ENCODE measurements around the gene RASGRP4. TPM values are rescaled to one million over a fixed set of nuclear protein-coding genes. Genes with fewer than 3 reads are reported as not detected.

The RASGRP4 gene
- total and polyA plus RNA-seq, 10 of the 15 experiments (the other 5 are each of a cell fraction or from before 2014, with no cell fraction given), result 0.24 to 7.4 (median 3.3) TPM

DNA sequence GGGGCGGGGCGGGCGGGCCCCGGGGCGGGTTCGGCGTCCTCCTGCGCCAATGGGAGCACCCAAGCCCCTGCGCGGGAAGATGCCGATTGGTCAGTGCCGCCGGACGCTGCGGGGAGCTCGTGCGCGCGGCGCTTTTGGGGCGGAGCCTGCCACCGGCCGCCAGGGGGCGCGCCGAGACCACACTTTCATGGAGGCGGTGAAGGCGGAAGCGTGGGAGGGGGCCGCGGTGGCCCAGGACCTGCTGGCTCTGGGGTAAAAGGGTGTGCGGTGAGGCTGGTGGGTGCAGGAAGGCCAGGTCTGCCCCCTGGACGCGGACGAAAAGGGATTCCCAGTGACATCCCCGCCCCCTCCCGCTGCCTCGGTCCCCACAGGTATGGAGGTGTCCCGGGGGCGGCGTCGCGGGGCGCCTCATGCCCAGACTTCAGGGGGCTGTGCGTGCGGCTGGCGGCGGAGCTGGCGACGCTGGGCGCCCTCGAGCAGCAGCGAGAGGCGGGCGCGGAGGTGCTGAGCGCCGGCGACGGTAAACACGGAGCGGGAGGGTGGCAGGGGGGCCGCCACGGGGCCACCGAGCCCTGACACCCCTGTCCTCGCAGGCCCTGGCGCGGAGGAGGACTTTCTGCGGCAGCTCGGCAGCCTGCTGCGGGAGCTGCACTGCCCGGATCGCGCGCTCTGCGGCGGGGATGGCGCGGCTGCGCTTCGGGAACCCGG is 22.9 kb downstream of the RASGRP4 start, which contains the start of gene FAM98C (continued):
- TF ChIP-seq, protein P1, sequence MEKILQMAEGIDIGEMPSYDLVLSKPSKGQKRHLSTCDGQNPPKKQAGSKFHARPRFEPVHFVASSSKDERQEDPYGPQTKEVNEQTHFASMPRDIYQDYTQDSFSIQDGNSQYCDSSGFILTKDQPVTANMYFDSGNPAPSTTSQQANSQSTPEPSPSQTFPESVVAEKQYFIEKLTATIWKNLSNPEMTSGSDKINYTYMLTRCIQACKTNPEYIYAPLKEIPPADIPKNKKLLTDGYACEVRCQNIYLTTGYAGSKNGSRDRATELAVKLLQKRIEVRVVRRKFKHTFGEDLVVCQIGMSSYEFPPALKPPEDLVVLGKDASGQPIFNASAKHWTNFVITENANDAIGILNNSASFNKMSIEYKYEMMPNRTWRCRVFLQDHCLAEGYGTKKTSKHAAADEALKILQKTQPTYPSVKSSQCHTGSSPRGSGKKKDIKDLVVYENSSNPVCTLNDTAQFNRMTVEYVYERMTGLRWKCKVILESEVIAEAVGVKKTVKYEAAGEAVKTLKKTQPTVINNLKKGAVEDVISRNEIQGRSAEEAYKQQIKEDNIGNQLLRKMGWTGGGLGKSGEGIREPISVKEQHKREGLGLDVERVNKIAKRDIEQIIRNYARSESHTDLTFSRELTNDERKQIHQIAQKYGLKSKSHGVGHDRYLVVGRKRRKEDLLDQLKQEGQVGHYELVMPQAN (conservative IDR thresholded peaks at IDR 0.05), result peak; percentile 77; the same call in 1 of the 2 replicates
- TF ChIP-seq POLR2A (IDR thresholded peaks at IDR 0.05; ENCODE audit: low read depth, low read length), result peak; percentile 85
- TF ChIP-seq JUNB (IDR thresholded peaks at IDR 0.05), result no peak
- TF ChIP-seq, protein P2, sequence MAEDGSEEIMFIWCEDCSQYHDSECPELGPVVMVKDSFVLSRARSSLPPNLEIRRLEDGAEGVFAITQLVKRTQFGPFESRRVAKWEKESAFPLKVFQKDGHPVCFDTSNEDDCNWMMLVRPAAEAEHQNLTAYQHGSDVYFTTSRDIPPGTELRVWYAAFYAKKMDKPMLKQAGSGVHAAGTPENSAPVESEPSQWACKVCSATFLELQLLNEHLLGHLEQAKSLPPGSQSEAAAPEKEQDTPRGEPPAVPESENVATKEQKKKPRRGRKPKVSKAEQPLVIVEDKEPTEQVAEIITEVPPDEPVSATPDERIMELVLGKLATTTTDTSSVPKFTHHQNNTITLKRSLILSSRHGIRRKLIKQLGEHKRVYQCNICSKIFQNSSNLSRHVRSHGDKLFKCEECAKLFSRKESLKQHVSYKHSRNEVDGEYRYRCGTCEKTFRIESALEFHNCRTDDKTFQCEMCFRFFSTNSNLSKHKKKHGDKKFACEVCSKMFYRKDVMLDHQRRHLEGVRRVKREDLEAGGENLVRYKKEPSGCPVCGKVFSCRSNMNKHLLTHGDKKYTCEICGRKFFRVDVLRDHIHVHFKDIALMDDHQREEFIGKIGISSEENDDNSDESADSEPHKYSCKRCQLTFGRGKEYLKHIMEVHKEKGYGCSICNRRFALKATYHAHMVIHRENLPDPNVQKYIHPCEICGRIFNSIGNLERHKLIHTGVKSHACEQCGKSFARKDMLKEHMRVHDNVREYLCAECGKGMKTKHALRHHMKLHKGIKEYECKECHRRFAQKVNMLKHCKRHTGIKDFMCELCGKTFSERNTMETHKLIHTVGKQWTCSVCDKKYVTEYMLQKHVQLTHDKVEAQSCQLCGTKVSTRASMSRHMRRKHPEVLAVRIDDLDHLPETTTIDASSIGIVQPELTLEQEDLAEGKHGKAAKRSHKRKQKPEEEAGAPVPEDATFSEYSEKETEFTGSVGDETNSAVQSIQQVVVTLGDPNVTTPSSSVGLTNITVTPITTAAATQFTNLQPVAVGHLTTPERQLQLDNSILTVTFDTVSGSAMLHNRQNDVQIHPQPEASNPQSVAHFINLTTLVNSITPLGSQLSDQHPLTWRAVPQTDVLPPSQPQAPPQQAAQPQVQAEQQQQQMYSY (CRISPR knock-in tag; IDR thresholded peaks at IDR 0.05), result no peak
- 0 out of 2 replicates have a peak, but pooled peaks have one; percentile 72 for TF ChIP-seq ZNF207 (IDR thresholded peaks at IDR 0.05; ENCODE audit: borderline replicate concordance)
- TF ChIP-seq RCOR1 (conservative IDR thresholded peaks at IDR 0.05; ENCODE audit: low read depth, low read length), result no peak
- TF ChIP-seq CREM (IDR thresholded peaks at IDR 0.05; ENCODE audit: low read depth), result peak; percentile 25; the same call in 1 of the 2 replicates
- TF ChIP-seq RBBP5 (conservative IDR thresholded peaks at IDR 0.05), result no peak
- peak; percentile 60; the same call in 1 of the 2 replicates for TF ChIP-seq SIN3A (IDR thresholded peaks at IDR 0.05; ENCODE audit: low read depth, low read length)
- peak; percentile 54; the same call in 1 of the 2 replicates for TF ChIP-seq YY1 (IDR thresholded peaks at IDR 0.05; ENCODE audit: low read depth, low read length)
- TF ChIP-seq, protein P3, sequence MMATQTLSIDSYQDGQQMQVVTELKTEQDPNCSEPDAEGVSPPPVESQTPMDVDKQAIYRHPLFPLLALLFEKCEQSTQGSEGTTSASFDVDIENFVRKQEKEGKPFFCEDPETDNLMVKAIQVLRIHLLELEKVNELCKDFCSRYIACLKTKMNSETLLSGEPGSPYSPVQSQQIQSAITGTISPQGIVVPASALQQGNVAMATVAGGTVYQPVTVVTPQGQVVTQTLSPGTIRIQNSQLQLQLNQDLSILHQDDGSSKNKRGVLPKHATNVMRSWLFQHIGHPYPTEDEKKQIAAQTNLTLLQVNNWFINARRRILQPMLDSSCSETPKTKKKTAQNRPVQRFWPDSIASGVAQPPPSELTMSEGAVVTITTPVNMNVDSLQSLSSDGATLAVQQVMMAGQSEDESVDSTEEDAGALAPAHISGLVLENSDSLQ (IDR thresholded peaks at IDR 0.05), result no peak
- TF ChIP-seq MXI1 (IDR thresholded peaks at IDR 0.05; ENCODE audit: low read depth, low read length), result no peak
- peak; percentile 36 for TF ChIP-seq MYC (IDR thresholded peaks at IDR 0.05; ENCODE audit: insufficient read depth, insufficient read length, insufficient replicate concordance, low read length, severe bottlenecking)
- TF ChIP-seq, protein P4, sequence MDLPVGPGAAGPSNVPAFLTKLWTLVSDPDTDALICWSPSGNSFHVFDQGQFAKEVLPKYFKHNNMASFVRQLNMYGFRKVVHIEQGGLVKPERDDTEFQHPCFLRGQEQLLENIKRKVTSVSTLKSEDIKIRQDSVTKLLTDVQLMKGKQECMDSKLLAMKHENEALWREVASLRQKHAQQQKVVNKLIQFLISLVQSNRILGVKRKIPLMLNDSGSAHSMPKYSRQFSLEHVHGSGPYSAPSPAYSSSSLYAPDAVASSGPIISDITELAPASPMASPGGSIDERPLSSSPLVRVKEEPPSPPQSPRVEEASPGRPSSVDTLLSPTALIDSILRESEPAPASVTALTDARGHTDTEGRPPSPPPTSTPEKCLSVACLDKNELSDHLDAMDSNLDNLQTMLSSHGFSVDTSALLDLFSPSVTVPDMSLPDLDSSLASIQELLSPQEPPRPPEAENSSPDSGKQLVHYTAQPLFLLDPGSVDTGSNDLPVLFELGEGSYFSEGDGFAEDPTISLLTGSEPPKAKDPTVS (IDR thresholded peaks at IDR 0.05; ENCODE audit: low read depth, low read length), result 0 out of 2 replicates have a peak, but pooled peaks have one; percentile 20
- TF ChIP-seq SRF (IDR thresholded peaks at IDR 0.05; ENCODE audit: low read depth in 2 of 2, low read length in 2 of 2), result peak in 1 of 2 experiments; percentile 16; a peak in 1 of 4 replicates
- TF ChIP-seq, protein P5, sequence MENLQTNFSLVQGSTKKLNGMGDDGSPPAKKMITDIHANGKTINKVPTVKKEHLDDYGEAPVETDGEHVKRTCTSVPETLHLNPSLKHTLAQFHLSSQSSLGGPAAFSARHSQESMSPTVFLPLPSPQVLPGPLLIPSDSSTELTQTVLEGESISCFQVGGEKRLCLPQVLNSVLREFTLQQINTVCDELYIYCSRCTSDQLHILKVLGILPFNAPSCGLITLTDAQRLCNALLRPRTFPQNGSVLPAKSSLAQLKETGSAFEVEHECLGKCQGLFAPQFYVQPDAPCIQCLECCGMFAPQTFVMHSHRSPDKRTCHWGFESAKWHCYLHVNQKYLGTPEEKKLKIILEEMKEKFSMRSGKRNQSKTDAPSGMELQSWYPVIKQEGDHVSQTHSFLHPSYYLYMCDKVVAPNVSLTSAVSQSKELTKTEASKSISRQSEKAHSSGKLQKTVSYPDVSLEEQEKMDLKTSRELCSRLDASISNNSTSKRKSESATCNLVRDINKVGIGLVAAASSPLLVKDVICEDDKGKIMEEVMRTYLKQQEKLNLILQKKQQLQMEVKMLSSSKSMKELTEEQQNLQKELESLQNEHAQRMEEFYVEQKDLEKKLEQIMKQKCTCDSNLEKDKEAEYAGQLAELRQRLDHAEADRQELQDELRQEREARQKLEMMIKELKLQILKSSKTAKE (IDR thresholded peaks at IDR 0.05; ENCODE audit: low read depth, poor library complexity, severe bottlenecking), result no peak
- peak; percentile 87; the same call in 1 of the 2 replicates for TF ChIP-seq RB1 (IDR thresholded peaks at IDR 0.05; ENCODE audit: borderline replicate concordance)
- TF ChIP-seq CBX3 (IDR thresholded peaks at IDR 0.05; ENCODE audit: borderline replicate concordance, low read depth), result no peak
- TF ChIP-seq EGR1 (IDR thresholded peaks at IDR 0.05; ENCODE audit: borderline replicate concordance in 1 of 2, low read depth in 2 of 2, low read length in 2 of 2), result peak; percentile 22 to 99

Data from GM12878 (cell line).